ENCODE data around the gene ELMOD3. TPM values are rescaled to one million over a fixed set of nuclear protein-coding genes. Genes with fewer than 3 reads are reported as not detected.

Gene ELMOD3
- total RNA-seq, 4 donors from 2014 or later: 12.8 to 45.3 (median 21.0) TPM

DNA sequence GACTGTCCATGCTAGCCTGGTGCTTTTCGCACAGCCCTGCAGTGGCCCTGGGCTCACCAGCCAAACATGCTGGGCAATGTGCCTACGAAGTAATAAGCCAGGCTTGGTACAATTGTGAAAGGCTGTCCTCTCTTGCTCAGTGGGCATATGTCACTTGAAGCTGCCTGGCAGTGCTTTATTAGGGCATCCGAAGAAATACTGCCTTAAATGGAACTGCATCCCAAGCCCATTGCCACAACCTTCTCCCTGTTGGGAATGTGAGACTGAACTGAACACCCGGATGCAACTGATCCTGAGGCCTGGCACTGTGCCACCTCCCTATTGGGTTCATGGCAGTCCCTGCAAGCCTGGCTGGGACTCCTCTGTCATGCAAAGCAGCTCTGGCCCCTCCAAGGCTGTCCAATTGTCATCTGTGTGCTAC lies 39.7 kb downstream of the ELMOD3 start:
- peaks cover 0 to 3% of the 10 kb centered on the region in 2 donors for H3K4me1 ChIP-seq
- intact Hi-C loops (cut with DNase I; ENCODE audit: low total_unique reads): no loop called here
- no peaks in the 10 kb centered on the region for H3K27me3 ChIP-seq
- H3K9me3 ChIP-seq: no peaks in the 10 kb centered on the region
- peak in 1 of 2 donors; percentile 36 for DNase-seq
- no peak overlapping the region for H3K4me3 ChIP-seq
- TF ChIP-seq, protein P1, sequence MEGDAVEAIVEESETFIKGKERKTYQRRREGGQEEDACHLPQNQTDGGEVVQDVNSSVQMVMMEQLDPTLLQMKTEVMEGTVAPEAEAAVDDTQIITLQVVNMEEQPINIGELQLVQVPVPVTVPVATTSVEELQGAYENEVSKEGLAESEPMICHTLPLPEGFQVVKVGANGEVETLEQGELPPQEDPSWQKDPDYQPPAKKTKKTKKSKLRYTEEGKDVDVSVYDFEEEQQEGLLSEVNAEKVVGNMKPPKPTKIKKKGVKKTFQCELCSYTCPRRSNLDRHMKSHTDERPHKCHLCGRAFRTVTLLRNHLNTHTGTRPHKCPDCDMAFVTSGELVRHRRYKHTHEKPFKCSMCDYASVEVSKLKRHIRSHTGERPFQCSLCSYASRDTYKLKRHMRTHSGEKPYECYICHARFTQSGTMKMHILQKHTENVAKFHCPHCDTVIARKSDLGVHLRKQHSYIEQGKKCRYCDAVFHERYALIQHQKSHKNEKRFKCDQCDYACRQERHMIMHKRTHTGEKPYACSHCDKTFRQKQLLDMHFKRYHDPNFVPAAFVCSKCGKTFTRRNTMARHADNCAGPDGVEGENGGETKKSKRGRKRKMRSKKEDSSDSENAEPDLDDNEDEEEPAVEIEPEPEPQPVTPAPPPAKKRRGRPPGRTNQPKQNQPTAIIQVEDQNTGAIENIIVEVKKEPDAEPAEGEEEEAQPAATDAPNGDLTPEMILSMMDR (IDR thresholded peaks at IDR 0.05): no peak
- no peak for TF ChIP-seq POLR2A (IDR thresholded peaks at IDR 0.05)
- H3K36me3 ChIP-seq: no peaks in the 10 kb centered on the region
- H3K27ac ChIP-seq: no peak overlapping the region

DNA sequence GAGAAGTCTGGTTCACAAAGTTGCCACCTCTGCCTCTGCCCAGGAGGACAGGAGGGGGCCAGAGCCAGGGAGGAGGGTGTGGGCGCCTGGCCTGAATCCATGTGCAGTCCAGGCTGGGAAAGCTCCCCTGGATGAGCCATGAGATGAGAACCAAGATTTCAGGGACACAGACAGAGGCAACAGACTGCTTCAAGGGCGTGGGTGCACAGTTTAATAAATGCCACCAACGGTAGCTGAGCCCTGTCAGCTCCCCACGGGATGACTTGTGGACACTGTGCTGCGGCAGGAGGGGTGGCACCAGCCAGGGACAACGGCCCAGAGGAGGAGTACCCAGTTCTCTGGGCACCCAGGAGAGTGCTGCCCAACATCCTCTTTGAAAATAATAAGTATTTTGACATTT lies 40.4 kb downstream of the ELMOD3 start:
- intact Hi-C loops (cut with DNase I; ENCODE audit: low total_unique reads): no loop called here
- no peaks in the 10 kb centered on the region for H3K9me3 ChIP-seq
- peaks cover 0 to 3% of the 10 kb centered on the region in 2 donors for H3K4me1 ChIP-seq
- no peak for DNase-seq
- H3K36me3 ChIP-seq: no peaks in the 10 kb centered on the region
- no peak overlapping the region for H3K27ac ChIP-seq
- TF ChIP-seq POLR2A (IDR thresholded peaks at IDR 0.05): no peak
- TF ChIP-seq, protein P1 (IDR thresholded peaks at IDR 0.05): no peak
- no peak overlapping the region for H3K4me3 ChIP-seq
- no peaks in the 10 kb centered on the region for H3K27me3 ChIP-seq

DNA sequence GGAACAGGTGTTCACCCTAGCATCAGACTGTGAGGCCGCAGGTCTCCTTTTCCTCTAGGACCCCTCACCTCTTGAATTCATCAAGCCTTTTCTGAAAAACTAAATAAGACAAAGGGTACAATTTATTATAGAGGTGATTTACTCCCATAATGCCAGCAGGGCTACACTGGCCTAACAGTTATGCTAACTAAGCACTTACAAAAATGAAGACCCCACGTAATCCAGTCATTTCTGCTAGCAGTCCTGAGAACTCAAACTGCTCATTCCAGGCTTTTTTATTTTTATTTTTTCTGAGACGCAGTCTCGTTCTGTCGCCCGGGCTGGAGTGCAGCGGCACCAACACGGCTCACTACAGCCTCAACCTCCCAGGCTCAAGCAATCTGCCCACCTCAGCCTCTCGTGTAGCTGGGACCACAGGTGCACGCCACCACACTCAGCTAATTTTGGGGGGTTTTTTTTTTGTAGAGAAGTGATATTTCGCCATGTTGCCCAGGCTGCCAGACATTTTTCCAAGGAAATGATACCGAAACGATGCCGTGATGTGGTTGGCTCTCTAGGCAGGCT lies 41.4 kb downstream of the ELMOD3 start:
- Histone ChIP-seq H3K4me3 (no peak overlapping the region), H3K9me3 (no peaks in the 10 kb centered on the region), H3K4me1 (peaks cover 0 to 3% of the 10 kb centered on the region in 2 donors), H3K27ac (no peak overlapping the region), H3K36me3 (no peaks in the 10 kb centered on the region), H3K27me3 (no peaks in the 10 kb centered on the region)
- intact Hi-C loops (cut with DNase I; ENCODE audit: low total_unique reads): no loop called here
- no peak for TF ChIP-seq POLR2A (IDR thresholded peaks at IDR 0.05)
- TF ChIP-seq, protein P1 (IDR thresholded peaks at IDR 0.05): no peak
- no peak for DNase-seq

DNA sequence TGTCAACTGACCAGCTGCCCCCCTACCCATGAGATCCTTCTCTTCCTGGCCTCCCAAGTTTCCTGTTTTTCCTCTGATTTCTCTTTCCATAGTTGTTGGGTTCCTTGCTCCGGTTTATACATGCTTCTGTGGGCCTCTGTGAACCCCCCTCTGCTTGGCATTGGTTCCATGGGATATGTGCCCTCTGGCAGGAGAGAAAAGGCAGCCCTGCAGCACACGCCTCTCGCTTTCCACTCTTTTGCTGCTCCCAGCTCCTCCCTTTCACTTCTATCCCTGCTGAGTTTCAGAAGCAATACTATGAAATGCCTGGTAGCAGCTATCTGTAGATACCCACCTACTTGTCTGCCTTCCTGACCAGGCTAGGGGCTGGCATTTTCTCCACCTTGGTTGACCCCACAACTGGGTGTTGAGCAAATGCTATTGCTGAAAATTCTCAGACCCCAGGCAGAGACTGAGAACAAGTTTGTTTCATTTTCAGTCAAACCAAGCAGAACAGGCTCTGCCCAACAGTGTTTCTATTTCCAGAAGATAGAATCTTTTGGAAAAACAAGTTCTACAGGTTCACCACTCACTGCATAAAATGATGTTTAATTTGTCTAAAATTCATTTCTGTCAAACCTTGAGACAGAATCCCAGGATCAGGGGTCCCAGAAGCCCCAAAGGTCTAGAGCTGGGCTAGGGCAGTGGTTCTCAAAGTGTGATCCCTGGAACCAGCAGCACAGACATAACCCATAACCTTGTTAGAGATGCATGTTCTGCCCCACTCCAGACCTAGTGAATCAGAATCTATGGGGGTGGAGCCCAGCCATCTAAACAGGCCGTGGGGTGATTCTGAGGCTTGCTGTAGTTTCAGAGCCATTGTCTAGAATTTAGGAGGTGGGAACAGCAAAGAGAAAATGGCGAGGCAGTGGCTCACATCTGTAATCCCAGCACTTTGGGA lies 42.2 kb downstream of the ELMOD3 start:
- peaks cover 0 to 3% of the 10 kb centered on the region in 2 donors for H3K4me1 ChIP-seq
- H3K4me3 ChIP-seq: no peak overlapping the region
- no peak for DNase-seq
- H3K27ac ChIP-seq: no peak overlapping the region
- no peaks in the 10 kb centered on the region for H3K27me3 ChIP-seq
- H3K36me3 ChIP-seq: no peaks in the 10 kb centered on the region
- H3K9me3 ChIP-seq: no peaks in the 10 kb centered on the region
- intact Hi-C loops (cut with DNase I; ENCODE audit: low total_unique reads): no loop called here
- no peak for TF ChIP-seq POLR2A (IDR thresholded peaks at IDR 0.05)
- TF ChIP-seq, protein P1 (IDR thresholded peaks at IDR 0.05): no peak

DNA sequence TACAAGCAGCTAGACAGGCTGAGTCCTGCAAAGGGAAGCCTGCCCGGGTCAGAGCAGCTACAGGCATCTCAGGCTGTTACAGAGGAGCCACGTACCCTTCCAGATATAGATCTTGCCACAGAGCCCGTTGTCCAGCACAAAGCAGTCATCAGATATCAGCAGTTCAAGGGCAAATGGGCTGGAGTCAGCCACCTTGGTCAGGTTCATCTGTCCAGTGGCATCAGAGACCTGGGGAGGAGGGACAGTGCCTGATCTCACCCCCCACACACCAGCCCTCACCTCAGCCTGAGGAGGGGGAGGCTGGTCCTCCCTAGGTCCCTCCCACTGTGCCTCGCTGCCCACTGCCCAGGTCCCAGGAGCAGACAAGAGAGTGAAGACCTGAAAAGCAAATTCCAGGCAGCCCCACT lies 43.4 kb downstream of the ELMOD3 start:
- no peaks in the 10 kb centered on the region for H3K27me3 ChIP-seq
- H3K36me3 ChIP-seq: no peaks in the 10 kb centered on the region
- no peak for DNase-seq
- intact Hi-C loops (cut with DNase I; ENCODE audit: low total_unique reads): no loop called here
- TF ChIP-seq, protein P1 (IDR thresholded peaks at IDR 0.05): no peak
- no peak for TF ChIP-seq POLR2A (IDR thresholded peaks at IDR 0.05)
- H3K9me3 ChIP-seq: no peaks in the 10 kb centered on the region
- H3K27ac ChIP-seq: no peak overlapping the region
- H3K4me3 ChIP-seq: no peak overlapping the region
- peaks cover 0 to 3% of the 10 kb centered on the region in 2 donors for H3K4me1 ChIP-seq
